AG20443 (cell line): Measurements from ENCODE around the gene TIAM2.

Experiments used
- DNase-seq: peaks from one replicate; pipeline ENCODE4 v3.0.0; 2012; ENCODE audit warnings: low spot score, mixed read lengths

TIAM2 gene

DNA sequence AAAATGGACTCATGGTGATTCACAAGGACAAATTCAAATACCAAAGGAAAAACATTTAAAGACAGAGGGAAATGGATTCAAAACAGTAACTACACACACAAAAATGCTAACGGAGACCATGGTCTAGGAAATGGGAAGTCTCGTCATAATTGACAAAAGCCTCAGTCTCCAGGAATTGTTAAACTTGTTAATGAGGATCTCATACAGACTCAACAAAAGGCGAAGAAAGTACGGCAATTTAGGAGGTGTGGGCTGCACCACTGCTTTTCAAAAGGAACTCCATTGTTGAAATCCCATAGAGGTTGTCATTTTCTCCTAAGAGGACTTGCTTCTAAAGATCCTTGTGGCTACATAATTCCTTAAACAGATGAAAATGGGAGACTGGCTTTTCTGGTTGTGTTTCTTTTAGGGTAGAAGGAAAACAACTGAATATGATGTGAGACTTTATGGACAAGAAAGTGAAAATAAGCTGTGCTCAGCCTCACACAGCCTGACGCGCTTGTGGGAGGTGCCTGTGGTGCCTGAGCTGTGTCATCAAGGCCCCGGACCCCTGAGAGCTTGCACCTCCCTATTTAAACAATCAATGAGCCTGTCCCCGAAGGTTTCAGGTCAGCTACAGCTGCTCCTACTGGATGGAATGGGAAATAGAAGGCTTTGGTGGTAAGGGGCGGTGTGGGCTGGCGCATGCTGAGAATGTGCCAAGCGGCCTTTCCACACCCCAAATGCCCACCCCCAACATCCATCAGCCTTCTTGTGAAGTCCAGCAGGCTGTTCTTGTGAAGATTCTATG is 266.2 kb downstream of the TIAM2 start:
- no peak for DNase-seq

DNA sequence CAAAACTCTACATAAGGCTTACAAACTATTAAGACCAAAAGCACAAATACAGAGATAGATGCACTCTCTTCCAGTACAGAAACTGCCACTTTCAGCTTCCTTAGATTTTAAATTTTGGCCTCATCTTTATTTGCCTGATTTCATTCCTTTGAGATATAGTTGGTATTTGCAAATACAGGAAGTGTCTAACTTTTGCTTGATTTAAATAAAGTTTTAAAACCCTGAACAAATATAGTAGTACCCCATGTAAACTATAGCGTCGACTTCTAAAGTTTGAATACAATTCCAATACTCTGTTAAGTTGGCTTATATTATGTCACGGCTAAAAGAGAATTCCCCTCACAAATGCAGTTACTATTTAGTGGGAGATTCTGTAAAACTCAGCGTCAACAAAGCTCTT is 267.5 kb downstream of the TIAM2 start:
- no peak for DNase-seq

DNA sequence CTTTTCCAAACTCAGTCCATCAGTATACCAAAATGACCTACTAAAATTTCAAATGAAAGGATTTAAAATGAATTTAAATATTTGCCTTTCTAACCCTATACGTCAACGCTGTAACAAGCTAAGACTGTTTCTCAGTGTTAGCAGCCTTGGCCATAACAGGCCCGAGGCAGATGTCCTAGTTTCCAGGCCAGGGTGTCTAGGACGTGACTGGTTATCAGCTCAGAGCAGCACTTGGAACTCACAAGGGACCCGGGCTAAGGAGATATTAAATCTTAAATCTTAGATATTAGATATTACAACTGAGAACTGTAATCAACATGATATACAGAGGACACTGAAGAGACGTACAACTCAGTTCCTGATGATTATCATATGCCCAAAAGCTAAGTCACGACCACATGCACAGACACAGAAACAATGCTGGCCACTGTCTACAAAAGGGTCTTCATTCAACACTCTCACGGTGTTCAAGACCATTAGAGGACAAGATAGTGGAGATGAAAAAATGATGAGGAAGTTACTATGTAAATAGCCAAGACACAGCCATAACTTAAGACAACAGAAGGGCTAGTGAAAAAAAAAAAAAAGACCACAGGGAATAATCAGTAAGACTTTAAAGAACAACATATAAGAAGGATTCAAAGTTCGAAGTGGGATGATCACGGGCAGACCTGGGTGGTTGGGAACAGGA is 268.4 kb downstream of the TIAM2 start, which contains the start of gene CLDN20:
CLDN20 (plus strand) TSS at position 641 of the 691 bp plus-strand sequence. CDS start 11,707 bp downstream, outside the sequence.
- no peak for DNase-seq

DNA sequence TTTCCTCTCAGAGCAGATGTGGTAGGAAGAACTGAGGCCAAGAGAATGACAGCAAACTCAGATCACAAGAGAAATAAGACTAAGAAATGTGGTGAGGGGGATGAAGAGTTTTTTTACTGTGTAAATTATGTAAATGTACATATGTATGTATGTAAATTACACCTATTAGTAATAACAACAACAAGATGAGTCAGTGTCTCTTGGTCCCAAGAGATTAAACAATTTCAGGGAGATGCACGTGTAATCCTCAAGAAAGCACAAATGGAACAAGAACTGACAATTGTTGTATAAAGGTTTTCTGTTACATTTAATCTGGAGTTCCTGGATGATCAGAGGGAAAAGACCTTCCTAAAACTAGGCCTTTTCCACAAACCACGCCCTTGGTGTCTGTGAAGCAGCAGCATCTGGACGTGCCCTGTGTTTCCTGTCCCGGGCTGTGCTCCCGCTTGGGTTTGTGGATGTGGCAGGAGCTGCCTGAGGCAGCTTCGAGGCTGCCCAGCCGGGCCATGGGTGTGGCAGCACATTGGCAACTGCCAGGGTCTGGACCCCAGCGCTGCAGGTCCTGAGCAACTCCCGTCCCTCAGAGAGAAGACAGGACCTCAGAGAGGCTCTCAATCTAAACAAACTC is 269.7 kb downstream of the TIAM2 start:
- DNase-seq: peak; percentile 61

DNA sequence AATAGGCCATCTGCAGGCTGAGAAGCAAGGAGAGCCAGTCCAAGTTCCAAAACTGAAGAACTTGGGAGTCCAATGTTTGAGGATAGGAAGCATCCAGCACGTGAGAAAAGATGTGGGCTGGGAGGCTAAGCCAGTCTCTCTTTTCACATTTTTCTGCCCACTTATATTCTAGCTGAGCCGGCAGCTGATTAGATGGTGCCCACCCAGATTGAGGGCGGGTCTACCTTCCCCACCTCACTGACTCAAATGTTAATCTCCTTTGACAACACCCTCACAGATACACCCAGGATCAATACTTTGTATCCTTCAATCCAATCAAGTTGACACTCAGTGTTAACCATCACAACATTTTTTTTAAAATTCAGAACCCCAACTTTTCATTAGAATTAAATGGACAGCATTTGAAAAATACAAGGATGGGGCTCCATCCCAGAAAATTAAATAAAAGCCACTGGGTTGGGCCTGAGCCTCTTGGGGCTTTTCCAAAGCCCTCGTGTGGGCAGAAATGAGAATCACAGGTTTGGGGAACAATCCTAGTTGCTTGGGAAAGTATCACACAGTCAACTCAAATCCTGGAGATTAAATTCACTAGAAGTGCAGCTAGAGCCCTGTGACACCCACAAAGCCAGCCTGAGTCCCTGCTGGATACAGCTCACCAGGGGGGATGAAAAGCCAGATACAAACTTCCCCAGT is 270.9 kb downstream of the TIAM2 start:
- DNase-seq: no peak

DNA sequence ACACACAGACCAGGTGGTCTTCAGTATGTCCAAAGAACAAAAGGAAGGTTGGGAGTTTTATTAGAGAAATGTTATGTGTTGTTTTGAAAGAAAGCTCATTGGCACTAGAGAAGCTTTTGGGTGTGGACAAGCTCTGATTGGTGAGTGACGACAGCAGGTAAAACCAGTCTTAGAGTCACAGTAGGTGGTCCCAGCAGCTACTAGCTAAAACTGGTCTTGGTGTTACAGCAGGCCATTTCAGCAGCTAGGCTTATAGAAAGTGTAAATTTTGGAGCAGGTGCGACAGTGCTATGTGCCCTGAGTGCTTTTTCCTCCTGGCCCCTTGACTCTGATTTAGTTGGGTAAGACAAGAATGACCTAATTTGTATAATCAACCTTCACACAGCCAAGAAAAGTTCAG is 272.3 kb downstream of the TIAM2 start:
- no peak for DNase-seq

DNA sequence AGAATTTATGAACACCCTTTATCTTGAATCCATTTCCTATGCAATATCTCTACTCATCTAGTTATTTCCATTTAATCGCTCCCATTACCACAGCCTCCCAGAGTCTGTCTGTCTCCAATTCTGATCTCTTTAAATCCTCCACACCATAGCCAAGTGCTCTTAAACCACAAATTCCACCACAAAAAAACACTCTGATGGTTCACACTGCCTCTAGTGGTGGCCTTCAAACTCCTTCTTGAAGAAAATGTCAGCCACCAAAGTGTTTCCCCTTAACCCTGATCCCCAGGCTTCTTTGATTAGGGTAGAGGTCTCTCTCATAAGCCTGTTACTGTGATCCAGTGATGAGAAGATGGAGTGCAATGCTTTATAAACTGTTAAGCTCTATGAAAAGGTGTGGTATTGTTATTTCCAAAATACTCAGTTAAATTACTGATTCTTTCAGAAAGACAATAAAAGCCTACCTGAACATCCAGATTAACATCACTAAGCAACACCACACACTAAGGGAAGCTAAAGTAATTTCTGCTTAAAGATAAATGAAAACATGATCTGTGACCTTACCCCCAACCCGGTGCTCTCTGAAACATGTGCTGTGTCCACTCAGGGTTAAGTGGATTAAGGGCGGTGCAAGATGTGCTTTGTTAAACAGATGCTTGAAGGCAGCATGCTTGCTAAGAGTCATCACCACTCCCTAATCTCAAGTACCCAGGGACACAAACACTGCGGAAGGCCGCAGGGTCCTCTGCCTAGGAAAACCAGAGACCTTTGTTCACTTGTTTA is 273.2 kb downstream of the TIAM2 start:
- peak; percentile 25 for DNase-seq

DNA sequence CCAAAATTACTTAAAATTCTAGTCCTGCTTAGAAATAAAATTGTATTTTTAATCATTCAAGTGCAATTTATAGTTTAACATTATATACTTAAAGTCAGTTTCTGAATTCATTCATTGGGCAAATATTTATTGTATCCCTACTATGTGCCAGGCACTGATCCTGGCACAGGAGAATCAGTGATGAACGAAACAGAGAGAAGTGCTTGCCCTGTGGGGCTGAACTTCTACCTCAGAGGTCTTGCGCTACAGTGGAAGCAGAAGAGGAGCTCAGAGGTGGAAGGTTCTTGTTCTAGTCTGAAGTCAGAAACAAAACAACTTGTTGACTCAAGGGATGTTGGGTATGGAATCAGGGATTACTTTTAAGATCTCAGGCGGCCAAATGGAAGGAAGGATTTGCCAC is 274.6 kb downstream of the TIAM2 start:
- DNase-seq: no peak

DNA sequence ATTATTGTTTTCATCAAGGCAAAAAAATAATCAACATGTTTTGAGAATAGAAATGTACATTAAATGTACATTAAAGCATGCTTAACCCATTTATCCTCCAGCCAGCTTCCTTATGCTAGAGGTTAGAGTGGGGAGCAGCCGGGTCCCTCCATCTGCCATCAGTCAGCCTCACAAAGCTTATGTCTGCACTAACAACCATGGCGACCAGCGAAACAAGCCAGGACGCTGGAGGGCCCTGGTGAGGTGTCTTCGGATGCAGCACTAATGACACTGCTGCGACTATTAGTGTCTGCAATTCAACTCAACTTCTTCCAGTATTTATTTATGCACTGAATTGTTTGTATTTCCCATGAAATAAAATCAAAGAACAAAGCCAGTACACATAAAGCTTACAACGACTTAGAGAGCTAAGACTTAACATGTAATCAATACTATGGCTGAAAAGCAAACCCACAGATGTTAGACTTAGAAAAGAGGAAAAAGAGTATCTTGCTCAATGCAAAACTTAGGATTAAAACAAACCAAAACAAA is 275.5 kb downstream of the TIAM2 start:
- DNase-seq: no peak

DNA sequence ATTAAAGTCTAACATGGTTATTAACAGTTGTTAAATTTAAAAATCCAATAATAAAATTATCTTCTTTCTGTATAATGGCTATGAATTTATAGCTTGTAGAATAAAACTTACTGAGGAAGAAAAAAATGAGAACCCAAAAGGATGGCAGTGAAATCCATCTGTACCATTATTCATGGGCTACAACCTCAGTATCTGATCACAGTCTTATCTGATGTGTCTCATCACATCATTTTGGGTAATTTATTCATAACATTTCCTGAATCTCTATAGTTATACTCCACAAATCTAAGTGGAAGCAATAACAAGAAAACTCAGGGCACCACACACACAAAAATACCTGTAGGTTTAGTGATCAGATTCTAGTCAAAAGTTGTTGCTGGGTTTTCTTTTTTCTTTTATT is 276.0 kb downstream of the TIAM2 start:
- DNase-seq: no peak

DNA sequence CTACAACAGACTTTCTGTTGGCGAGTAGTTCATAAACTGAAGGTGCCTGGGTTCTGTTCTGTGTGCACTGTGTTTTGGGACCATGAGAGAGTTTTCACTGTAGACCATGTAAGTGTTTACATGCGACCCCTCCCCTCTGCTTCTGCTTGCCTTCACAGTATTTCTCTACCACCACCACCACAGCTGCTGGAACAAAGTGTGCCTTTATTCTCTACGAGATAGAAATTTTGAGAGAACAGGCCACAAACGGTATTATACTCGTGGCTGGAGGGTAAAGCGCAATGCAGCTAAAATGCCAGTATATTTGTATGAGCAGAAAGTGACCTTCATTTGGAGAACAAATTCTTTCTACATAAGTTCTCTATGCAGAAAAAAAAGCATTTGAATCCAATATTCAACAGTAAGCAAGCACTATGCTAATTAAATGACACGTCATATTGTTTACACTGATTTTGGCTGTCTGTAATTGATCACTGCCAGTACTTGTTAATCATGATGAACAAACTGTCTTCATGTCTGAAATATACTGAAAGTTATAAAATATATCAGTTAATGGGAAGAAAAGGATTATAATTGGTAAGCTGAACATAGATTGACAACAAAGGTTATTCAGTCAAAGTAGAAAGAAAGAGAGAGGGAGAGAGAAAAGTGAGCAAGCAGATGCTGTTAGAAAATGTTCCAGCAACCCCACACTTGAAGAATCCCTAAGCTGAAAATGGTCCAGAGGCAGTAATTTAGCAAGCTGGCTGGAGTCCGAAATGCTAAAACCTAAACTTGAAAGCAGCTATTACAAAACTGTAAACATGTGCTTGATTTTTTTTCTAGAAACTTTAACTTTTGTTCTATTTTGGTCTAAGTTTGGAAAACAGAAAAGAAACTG is 277.5 kb downstream of the TIAM2 start:
- peak; percentile 28 for DNase-seq

DNA sequence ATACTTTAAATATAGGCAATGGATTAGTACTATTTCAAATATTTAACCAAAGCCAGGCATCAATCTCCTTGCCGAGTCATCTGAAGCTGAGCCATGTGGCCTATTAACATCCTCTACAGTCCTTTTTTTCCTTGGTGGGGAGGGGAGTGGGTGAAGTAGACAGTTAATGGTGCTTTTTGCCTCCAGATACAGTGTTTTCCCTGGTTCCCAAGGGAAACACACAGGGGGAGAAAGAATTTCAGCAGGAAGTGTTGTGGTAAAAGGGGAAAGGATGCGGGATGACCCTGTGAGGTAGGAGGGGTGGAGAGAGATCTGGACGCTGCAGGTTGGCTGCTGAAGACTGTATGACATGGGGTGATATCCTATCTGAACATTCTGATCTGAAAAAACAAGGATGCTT is 278.3 kb downstream of the TIAM2 start:
- DNase-seq: peak; percentile 24

DNA sequence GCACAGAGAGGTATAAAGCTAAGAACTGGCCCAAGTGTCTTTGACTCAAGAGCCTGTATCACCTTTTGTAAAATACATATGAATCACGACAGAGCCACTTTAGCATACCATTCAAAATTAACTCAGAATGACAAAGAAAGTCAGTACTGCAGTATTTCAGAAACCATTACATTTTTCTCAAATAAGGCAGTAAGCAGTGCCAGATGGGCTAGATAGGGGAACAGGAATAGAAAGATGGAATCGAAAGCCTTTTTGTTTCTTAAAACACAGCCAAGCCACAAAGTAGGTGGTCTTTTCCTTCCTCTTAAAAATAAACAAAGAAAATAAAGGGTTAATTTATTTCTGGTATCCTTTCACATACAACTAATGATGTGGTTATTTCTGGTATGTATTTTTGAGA is 279.0 kb downstream of the TIAM2 start:
- DNase-seq: no peak

DNA sequence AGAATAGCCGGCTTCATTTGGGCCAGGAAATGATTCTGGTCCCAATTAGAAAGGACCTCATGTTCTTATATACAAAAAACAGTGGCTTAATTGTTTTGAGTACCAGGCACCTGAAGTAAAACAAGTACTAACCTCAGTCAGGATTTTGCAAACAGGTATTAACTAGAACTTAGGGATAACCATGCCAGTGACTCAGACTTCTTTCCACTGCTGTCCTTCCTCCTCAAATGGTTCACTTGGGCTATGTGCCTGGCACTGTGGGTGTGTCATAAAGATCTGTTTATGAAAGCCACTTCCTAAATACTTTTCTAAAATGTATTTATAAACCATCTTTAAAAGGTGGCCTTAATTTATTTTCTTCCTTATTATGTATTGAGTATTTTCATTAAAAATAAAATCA is 279.4 kb downstream of the TIAM2 start:
- DNase-seq: peak; percentile 47

DNA sequence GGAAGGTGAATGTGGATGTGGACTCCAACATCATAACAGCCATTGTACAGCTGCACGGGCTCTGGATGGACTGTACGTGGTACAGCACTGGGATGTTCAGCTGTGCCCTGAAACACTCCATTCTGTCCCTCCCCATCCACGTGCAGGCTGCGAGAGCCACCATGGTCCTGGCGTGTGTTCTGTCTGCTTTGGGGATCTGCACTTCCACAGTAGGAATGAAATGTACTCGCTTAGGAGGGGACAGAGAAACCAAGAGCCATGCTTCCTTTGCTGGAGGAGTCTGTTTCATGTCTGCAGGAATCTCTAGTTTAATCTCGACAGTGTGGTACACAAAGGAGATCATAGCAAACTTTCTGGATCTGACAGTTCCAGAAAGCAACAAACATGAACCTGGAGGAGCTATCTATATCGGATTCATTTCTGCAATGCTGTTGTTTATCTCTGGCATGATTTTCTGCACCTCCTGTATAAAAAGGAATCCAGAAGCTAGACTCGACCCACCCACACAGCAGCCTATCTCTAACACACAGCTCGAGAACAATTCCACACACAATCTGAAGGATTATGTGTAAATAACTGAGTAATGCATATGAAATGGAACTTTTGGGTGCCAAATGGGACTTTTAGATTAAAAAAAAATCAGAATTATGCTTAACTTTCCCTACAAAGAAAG is 280.8 kb downstream of the TIAM2 start:
- no peak for DNase-seq

DNA sequence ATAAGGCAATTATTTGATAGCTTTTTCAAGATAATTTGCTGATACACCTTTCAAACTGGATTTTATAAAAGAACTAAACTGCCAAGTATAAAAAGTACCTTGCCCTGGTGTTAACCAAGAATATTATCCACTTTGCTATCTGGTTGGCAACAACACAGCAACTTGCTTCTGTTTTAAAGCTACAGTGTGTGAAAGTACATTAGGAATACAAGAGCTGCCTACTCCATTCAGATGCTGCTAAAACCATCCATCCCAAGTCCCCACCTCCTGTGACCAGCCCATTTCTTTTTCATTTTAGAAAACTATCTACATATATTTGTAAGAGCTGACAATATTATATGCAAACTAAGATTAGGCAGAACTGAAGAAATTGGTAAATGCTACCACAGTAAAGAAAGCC is 281.5 kb downstream of the TIAM2 start:
- DNase-seq: no peak

DNA sequence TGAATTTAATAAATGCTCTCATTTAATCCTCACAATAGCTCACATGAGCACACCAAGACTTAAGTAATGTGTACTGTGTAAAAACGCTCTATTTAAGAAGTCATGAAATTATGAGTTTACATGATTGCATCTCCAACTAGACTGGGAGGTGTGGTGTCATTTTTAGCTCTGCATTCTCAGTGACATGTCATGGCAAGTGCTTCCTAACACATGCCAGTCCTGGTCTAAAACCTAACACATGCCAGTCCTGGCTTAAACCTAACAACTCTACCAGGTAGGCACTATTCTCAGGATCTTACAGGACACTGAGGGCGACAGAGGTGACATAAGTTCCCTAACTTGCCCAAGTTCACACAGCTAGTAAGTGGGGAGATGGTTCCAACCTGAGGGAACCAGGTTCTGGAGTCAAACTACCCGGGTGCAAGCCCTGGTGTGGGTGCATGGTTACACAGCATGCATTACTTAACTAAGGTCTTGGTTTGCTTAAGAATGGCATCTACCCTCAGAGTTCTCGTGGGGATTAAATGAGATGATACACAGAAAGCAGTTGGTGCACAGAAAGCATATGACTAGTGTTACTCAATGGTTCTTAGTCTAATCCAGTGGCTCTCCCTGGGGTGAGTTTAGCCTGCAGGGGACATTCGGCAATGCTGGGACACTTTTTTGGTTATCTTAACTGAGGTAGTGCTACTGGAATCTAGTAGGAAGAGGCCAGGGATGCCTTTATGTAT is 283.4 kb downstream of the TIAM2 start:
- no peak for DNase-seq

DNA sequence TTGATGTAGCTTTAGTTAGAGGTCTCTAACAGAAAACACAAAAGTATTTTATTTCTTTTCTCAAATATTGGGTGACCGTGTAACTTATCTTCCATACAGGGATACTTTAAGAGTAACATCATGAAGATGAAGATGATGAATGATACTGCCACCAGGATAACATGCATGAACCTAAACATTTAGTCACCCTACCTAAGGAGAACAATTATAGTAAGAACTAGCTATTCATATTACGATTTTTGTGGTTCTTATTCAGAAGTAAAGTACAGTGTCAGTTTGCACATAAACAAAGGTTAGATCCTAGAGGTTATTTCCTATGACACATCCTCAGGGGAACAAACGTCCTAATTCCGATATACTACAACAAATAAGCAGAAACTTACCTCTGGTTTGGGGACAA is 289.7 kb downstream of the TIAM2 start:
- no peak for DNase-seq

DNA sequence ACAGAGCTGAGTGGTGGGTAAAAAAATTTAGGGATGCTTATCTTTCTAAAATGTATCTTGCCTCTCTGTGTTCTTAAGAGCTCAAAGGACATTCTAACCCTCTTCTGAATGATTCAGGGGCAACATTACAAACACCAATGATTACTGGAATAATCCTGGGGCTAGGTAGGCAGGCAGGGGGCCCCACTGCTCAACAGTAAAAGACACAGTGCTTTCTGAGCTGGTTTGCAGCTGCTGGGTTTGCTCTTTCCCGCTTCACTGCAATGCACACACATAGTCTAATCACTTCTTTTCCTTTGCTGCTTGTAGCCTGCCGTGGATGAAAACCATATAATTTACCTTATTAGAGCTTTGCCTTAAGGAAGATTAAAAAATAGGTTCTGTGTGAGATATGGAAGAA is 292.6 kb downstream of the TIAM2 start:
- DNase-seq: no peak
